ENCODE data around the gene UBE2H. TPM values are rescaled to one million over a fixed set of nuclear protein-coding genes. Genes with fewer than 3 reads are reported as not detected.

Gene UBE2H
- total RNA-seq, 4 donors from 2014 or later = 68.3 to 123 (median 91.4) TPM

GRCh38 chr7:129793506-129794310 is 159.1 kb downstream of the UBE2H start:
- 82% methylated on average over 9 of the region's 9 CpGs for WGBS
- peaks cover 0 to 3% (median 0%) of the 10 kb centered on the region in 4 donors for H3K36me3 ChIP-seq
- DNase-seq (ENCODE audit: extremely low spot score) = no peak
- H3K9me3 ChIP-seq = no peaks in the 10 kb centered on the region
- peaks cover 0 to 39% (median 2%) of the 10 kb centered on the region in 4 donors for H3K27me3 ChIP-seq
- no peak overlapping the region for H3K27ac ChIP-seq (replicated peaks in 1 of 4)
- intact Hi-C loops (cut with DNase I) = no loop called here
- no peak overlapping the region for H3K4me3 ChIP-seq
- TF ChIP-seq EP300 (IDR thresholded peaks at IDR 0.05) (no peak), POLR2AphosphoS5 (IDR thresholded peaks at IDR 0.05) (no peak), POLR2A (IDR thresholded peaks at IDR 0.05; ENCODE audit: low read depth) (no peak), CTCF (IDR thresholded peaks at IDR 0.05) (no peak)
- H3K4me1 ChIP-seq = no peaks in the 10 kb centered on the region

DNA sequence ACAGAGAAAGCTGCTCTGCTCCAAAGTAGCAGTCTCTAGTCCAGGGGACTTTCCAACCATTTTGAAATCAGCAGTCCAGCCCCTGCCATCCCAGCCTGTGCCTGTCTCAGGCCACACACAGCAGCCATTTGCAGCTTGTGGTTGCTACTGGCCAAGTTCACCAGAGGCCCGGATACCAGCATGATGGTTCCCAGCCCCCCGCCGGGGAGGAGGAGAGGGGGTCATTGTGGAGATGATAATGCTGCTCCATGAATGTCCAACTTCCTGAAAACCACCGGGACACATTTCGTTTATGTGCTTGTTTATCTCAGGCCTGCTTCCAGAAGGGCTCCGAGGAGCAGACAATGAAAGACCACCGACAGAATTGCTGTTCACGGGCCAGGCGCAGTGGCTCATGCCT is 160.0 kb downstream of the UBE2H start:
- 88% methylated on average over 9 of the region's 9 CpGs for WGBS
- TF ChIP-seq CTCF (IDR thresholded peaks at IDR 0.05) = no peak
- no peak for TF ChIP-seq POLR2A (IDR thresholded peaks at IDR 0.05; ENCODE audit: low read depth)
- TF ChIP-seq POLR2AphosphoS5 (IDR thresholded peaks at IDR 0.05) = no peak
- TF ChIP-seq EP300 (IDR thresholded peaks at IDR 0.05) = no peak
- Histone ChIP-seq H3K4me1 (no peaks in the 10 kb centered on the region), H3K27me3 (peaks cover 0 to 49% (median 4%) of the 10 kb centered on the region in 4 donors), H3K36me3 (peaks cover 0 to 3% (median 0%) of the 10 kb centered on the region in 4 donors), H3K4me3 (no peak overlapping the region), H3K9me3 (no peaks in the 10 kb centered on the region), H3K27ac (replicated peaks in 1 of 4) (no peak overlapping the region)
- intact Hi-C loops (cut with DNase I) = no loop called here
- no peak for DNase-seq (ENCODE audit: extremely low spot score)

GRCh38 chr7:129790136-129790535 is 162.6 kb downstream of the UBE2H start:
- peaks cover 0 to 3% (median 0%) of the 10 kb centered on the region in 4 donors for H3K36me3 ChIP-seq
- DNase-seq (ENCODE audit: extremely low spot score) = no peak
- intact Hi-C loops (cut with DNase I) = no loop called here
- no peak overlapping the region for H3K27ac ChIP-seq (replicated peaks in 1 of 4)
- TF ChIP-seq POLR2AphosphoS5 (IDR thresholded peaks at IDR 0.05) (no peak), CTCF (IDR thresholded peaks at IDR 0.05) (no peak), EP300 (IDR thresholded peaks at IDR 0.05) (no peak), POLR2A (IDR thresholded peaks at IDR 0.05; ENCODE audit: low read depth) (no peak)
- 76% methylated on average over 6 of the region's 6 CpGs for WGBS
- no peak overlapping the region for H3K4me3 ChIP-seq
- H3K27me3 ChIP-seq = peaks cover 11 to 64% (median 19%) of the 10 kb centered on the region in 4 donors
- peaks cover 10 to 12% (median 11%) of the 10 kb centered on the region in 4 donors for H3K4me1 ChIP-seq
- H3K9me3 ChIP-seq = peaks cover 0 to 6% (median 0%) of the 10 kb centered on the region in 4 donors

DNA sequence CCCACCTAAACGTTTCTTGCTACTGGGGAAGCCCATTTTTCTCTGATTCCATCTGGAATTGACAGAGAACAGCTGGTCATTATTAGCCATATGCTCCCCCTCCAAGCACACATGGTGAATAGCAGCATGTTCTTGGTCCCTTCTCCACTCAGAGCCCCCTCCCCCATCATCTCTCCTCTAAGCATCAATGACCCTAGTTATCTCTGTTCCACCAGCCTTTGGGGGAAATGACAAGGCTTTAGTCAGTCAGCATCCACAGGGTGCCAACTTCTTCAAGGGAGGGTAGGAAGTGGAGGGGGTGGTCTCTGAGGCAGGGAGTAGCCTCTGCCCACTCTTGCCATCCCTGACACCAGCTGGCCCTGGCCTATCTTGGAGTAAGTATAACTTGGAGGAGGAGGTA is 163.1 kb downstream of the UBE2H start:
- intact Hi-C loops (cut with DNase I) = no loop called here
- DNase-seq (ENCODE audit: extremely low spot score) = no peak
- H3K9me3 ChIP-seq = peaks cover 0 to 6% (median 0%) of the 10 kb centered on the region in 4 donors
- peaks cover 15 to 16% (median 16%) of the 10 kb centered on the region in 4 donors for H3K4me1 ChIP-seq
- no peak overlapping the region for H3K4me3 ChIP-seq
- 43% methylated on average over 1 of the region's 1 CpG for WGBS
- H3K36me3 ChIP-seq = no peaks in the 10 kb centered on the region
- peaks cover 15 to 66% (median 23%) of the 10 kb centered on the region in 4 donors for H3K27me3 ChIP-seq
- TF ChIP-seq POLR2AphosphoS5 (IDR thresholded peaks at IDR 0.05) (no peak), POLR2A (IDR thresholded peaks at IDR 0.05; ENCODE audit: low read depth) (no peak), EP300 (IDR thresholded peaks at IDR 0.05) (no peak), CTCF (IDR thresholded peaks at IDR 0.05) (no peak)
- H3K27ac ChIP-seq (replicated peaks in 1 of 4) = no peak overlapping the region
